K562 (cell line): ENCODE results near the gene UNC13A. TPM values are rescaled to one million over a fixed set of nuclear protein-coding genes. Genes with fewer than 3 reads are reported as not detected.

Experiments
- ATAC-seq: fragments of 200-7000 bp; cut with Tn5 transposase; 3 replicates; pipeline ENCODE4 v1.9.1; 2020; ENCODE audit warnings: moderate library complexity
- BruUV-seq: library from RNA; stranded (reverse); fragments of 400-500 nt; replicated peaks from 2 replicates; lab custom pipeline; 2021; lab: Mats Ljungman, UMichigan
- CTCF ChIA-PET: fragments of 300-600 bp; formaldehyde crosslinking; extraction: SDS; loops from one replicate; lab custom pipeline; 2021; ENCODE audit warnings: low intra/inter-chr PET ratio; lab: Yijun Ruan, JAX
- POLR2A ChIA-PET: fragments of 300-600, 350-650 bp; sonication (Branson Sonifier 250); formaldehyde crosslinking; extraction: SDS; loops from one replicate; lab custom pipeline; 2021; ENCODE audit warnings: antibody characterized with exemption, inconsistent platforms; lab: Yijun Ruan, JAX
- DNase-seq, 4 experiments: peaks; one replicate each; pipeline versions ENCODE4 v3.0.0 to v3.0.0-alpha.2; 2011 to 2018; ENCODE audit warnings: low spot score in 3 of 4, mixed read lengths in 3 of 4; ENCODE audit errors: extremely low read depth in 1 of 4
- FAIRE-seq: peaks from 2 replicates; lab custom pipeline; 2011; peaks lifted over from hg19 to GRCh38; lab: Jason Lieb, UNC
- H2AFZ ChIP-seq: 2 replicates; pipeline ENCODE4 v1.6.0; 2011; ENCODE audit warnings: low read depth, low read length, control low read depth, inconsistent platforms
- H3K27ac ChIP-seq: fragments of 200-600 bp; 3 replicates; pipeline ENCODE4 v1.8.0; 2011; ENCODE audit warnings: low read depth, mild to moderate bottlenecking, control low read depth, inconsistent platforms, low read length, moderate library complexity, mixed read lengths; ENCODE audit errors: extremely low read depth
- H3K27me3 ChIP-seq, 2 experiments: fragments of 300-600 bp in 1 of 2; 2 replicates in 1 of 2; 3 replicates in 1 of 2; pipeline versions ENCODE4 v1.6.0 to v1.8.0; 2011; ENCODE audit warnings: inconsistent platforms in 2 of 2, low read length in 2 of 2, mild to moderate bottlenecking in 1 of 2, mixed read lengths in 1 of 2, moderate library complexity in 1 of 2; ENCODE audit not compliant: control insufficient read depth in 2 of 2, insufficient read depth in 2 of 2
- H3K36me3 ChIP-seq: fragments of 300-600 bp; 3 replicates; pipeline ENCODE4 v1.8.0; 2011; ENCODE audit warnings: mild to moderate bottlenecking, low read length, inconsistent platforms; ENCODE audit not compliant: control insufficient read depth, insufficient read depth
- H3K4me1 ChIP-seq, 2 experiments: fragments of 200-600 bp in 1 of 2; replicated peaks in 1 of 2; 2 replicates in 1 of 2; 3 replicates in 1 of 2; pipeline versions ENCODE4 v1.5.1 to v1.8.0; 2011; ENCODE audit warnings: inconsistent platforms in 2 of 2, low read length in 2 of 2, mild to moderate bottlenecking in 1 of 2, mixed read lengths in 1 of 2, moderate library complexity in 1 of 2; ENCODE audit not compliant: control insufficient read depth in 2 of 2, insufficient read depth in 2 of 2
- H3K4me2 ChIP-seq: 2 replicates; pipeline ENCODE4 v1.6.1; 2011; ENCODE audit warnings: low read length, control low read depth, inconsistent platforms, mixed read lengths; ENCODE audit not compliant: insufficient read depth
- H3K4me3 ChIP-seq: fragments of 200-600 bp; sonication (generic), shearing (Covaris generic); 2 replicates; pipeline ENCODE4 v1.5.1; 2016; ENCODE audit warnings: control low read depth, inconsistent platforms
- H3K79me2 ChIP-seq: fragments of 200-600 bp; 3 replicates; pipeline ENCODE4 v1.8.0; 2011; ENCODE audit warnings: low read length, inconsistent platforms; ENCODE audit not compliant: control insufficient read depth, insufficient read depth
- H3K9ac ChIP-seq, 2 experiments: 2 replicates each; pipeline versions ENCODE4 v1.6.0 to v1.6.1; 2011; ENCODE audit warnings: low read depth in 2 of 2, low read length in 2 of 2, control low read depth in 1 of 2, inconsistent platforms in 1 of 2, mild to moderate bottlenecking in 1 of 2, mixed read lengths in 1 of 2; ENCODE audit not compliant: insufficient read depth in 1 of 2
- H3K9me1 ChIP-seq: one replicate; pipeline ENCODE4 v1.6.0; 2011; ENCODE audit warnings: inconsistent platforms, mild to moderate bottlenecking, low read length, moderate library complexity; ENCODE audit not compliant: control insufficient read depth, insufficient read depth
- H3K9me3 ChIP-seq: replicated peaks from 2 replicates; pipeline ENCODE4 v1.5.1; 2011; ENCODE audit warnings: low read depth, low read length, inconsistent platforms; ENCODE audit not compliant: control insufficient read depth, insufficient read depth
- H4K20me1 ChIP-seq: replicated peaks from 2 replicates; pipeline ENCODE4 v1.6.1; 2011; ENCODE audit warnings: low read length, inconsistent platforms, mixed read lengths; ENCODE audit not compliant: control insufficient read depth, insufficient read depth
- ADNP ChIP-seq: fragments of 200-800 bp; sonication (Bioruptor generic); IDR thresholded peaks from 2 replicates; pipeline ENCODE4 v1.6.1; 2016; ENCODE audit warnings: missing genetic modification characterization, missing compliant biosample characterization
- CBX3 ChIP-seq, 2 experiments: IDR thresholded peaks; 1 replicate in 1 of 2; 2 replicates in 1 of 2; pipeline ENCODE4 v1.6.1; 2012; ENCODE audit warnings: inconsistent platforms in 2 of 2, low read length in 2 of 2, borderline replicate concordance in 1 of 2, control low read depth in 1 of 2
- CBX8 ChIP-seq: fragments of 200-600 bp; sonication (generic); IDR thresholded peaks from 2 replicates; pipeline ENCODE4 v1.6.1; 2012; ENCODE audit warnings: borderline replicate concordance, mixed run types, low read depth, mild to moderate bottlenecking, moderate library complexity, mixed read lengths, low read length, control low read depth, inconsistent platforms; ENCODE audit not compliant: poor library complexity, severe bottlenecking; ENCODE audit errors: extremely low read depth
- ELK3 ChIP-seq: fragments of 450-650 bp; formaldehyde crosslinking; IDR thresholded peaks from 2 replicates; pipeline ENCODE4 v1.4.0; 2020; ENCODE audit warnings: mild to moderate bottlenecking
- FOXP4 ChIP-seq: sonication (generic); formaldehyde crosslinking; IDR thresholded peaks from 2 replicates; pipeline ENCODE4 v1.8.0; 2022; ENCODE audit warnings: mild to moderate bottlenecking, missing genetic modification reagents, borderline replicate concordance
- HDAC1 ChIP-seq, 2 experiments: fragments of 450-650 bp; IDR thresholded peaks; 2 replicates each; pipeline ENCODE4 v1.6.1; 2016 to 2017; ENCODE audit warnings: inconsistent platforms in 1 of 2, mild to moderate bottlenecking in 1 of 2, moderate library complexity in 1 of 2
- KDM1A ChIP-seq, 2 experiments: fragments of 450-650 bp; IDR thresholded peaks; 2 replicates each; pipeline ENCODE4 v1.6.1; 2016; ENCODE audit warnings: mild to moderate bottlenecking in 2 of 2
- PHF20 ChIP-seq: fragments of 450-650 bp; IDR thresholded peaks from 2 replicates; pipeline ENCODE4 v1.6.1; 2018; ENCODE audit not compliant: partially characterized antibody
- PRDM10 ChIP-seq: fragments of 450-650 bp; IDR thresholded peaks from 2 replicates; pipeline ENCODE4 v1.6.1; 2018; ENCODE audit not compliant: partially characterized antibody
- RBM25 ChIP-seq: fragments of 200-400 bp; formaldehyde crosslinking; IDR thresholded peaks from 2 replicates; pipeline ENCODE4 v1.6.1; 2018; ENCODE audit warnings: low read length, low read depth, moderate library complexity; ENCODE audit not compliant: severe bottlenecking
- RCOR1 ChIP-seq, 2 experiments: IDR thresholded peaks; 2 replicates each; pipeline ENCODE4 v1.6.1; 2012; ENCODE audit warnings: low read depth in 2 of 2, low read length in 2 of 2, borderline replicate concordance in 1 of 2, improper control_type of control experiment in 1 of 2
- SMARCA5 ChIP-seq: fragments of 450-650 bp; IDR thresholded peaks from 2 replicates; pipeline ENCODE4 v1.6.1; 2016
- USF1 ChIP-seq: sonication (generic); formaldehyde crosslinking; IDR thresholded peaks from 2 replicates; pipeline ENCODE4 v1.9.0; 2022; ENCODE audit warnings: mild to moderate bottlenecking, missing genetic modification reagents
- ZNF121 ChIP-seq: sonication (generic); formaldehyde crosslinking; conservative IDR thresholded peaks from 2 replicates; pipeline ENCODE4 v1.8.0; 2022; ENCODE audit warnings: missing genetic modification reagents
- WGBS: fragments of 100-300 bp; shearing (Covaris generic); methylation state at CpG from one replicate; pipeline ENCODE4 v1.1.6; 2016; ENCODE audit warnings: low coverage, mixed read lengths; ENCODE audit not compliant: insufficient coverage; ENCODE audit errors: missing lambda C conversion rate; 5-methylcytosine and 5-hydroxymethylcytosine counted together
- in situ Hi-C: fragments of 300-500 bp; cut with MboI; formaldehyde crosslinking; loops from 4 replicates; pipeline ENCODE4 v1.15.0; 2018; ENCODE audit warnings: inconsistent platforms, mixed read lengths
- intact Hi-C: fragments of 100-400 bp; cut with micrococcal nuclease; formaldehyde crosslinking; loops from 2 replicates; pipeline ENCODE4 v1.14.2; 2022
- polyA plus RNA-seq, 8 experiments: library from polyadenylated mRNA; depleted of rRNA in 4 of 8; stranded (reverse) in 5 of 8; unstranded in 3 of 8; fragments of >200 nt; fragmentation: Nextera tagmentation in 2 of 8; fragmentation: Illumina TruSeq in 1 of 8; extraction: Ambion mirVana in 2 of 8; extraction: Trizol in 1 of 8; gene quantifications; 2 replicates each; pipeline versions ENCODE4 v1.2.1 to v1.2.3, GENCODE V29; 2011 to 2014; ENCODE audit warnings: inconsistent platforms in 1 of 8, missing spikeins in 1 of 8
- total RNA-seq, 7 experiments: library from RNA; depleted of rRNA in 6 of 7; stranded (reverse); fragments of >200 nt in 6 of 7; fragmentation: Illumina TruSeq in 2 of 7; extraction: Trizol in 2 of 7; gene quantifications; 2 replicates each; pipeline versions ENCODE4 v1.2.1 to v1.2.3, GENCODE V29; 2011 to 2021; ENCODE audit warnings: low replicate concordance in 1 of 7

Gene UNC13A
- total and polyA plus RNA-seq, 9 of the 15 experiments (the other 6 are each of a cell fraction or from before 2014, with no cell fraction given): 0.03 to 1.0 (median 0.25) TPM

GRCh38 chr19:17605117-17605516, 83.0 kb downstream of the UNC13A start:
- peak overlapping the region in 1 of 2 experiments; percentile 77; a peak in 2 of 4 replicates for H3K9ac ChIP-seq
- H3K4me3 ChIP-seq: peak overlapping the region; percentile 43
- H3K27me3 ChIP-seq: no peaks in the 10 kb centered on the region
- H3K9me1 ChIP-seq: peaks cover 5% of the 10 kb centered on the region
- peaks cover 6 to 56% of the 10 kb centered on the region in 2 experiments; a peak in 4 of 5 replicates for H3K4me1 ChIP-seq
- FAIRE-seq (no peak), DNase-seq (no peak), ATAC-seq (no peak)
- H3K79me2 ChIP-seq: no peaks in the 10 kb centered on the region
- H2AFZ ChIP-seq: peak overlapping the region; percentile 89; the same call in 1 of the 2 replicates
- H4K20me1 ChIP-seq: no peaks in the 10 kb centered on the region
- POLR2A ChIA-PET: interaction anchor here (0.6 to 1.8 kb wide), 6 partner anchors 17 to 255 kb away, joined by 3 to 8 read pairs (median 3); partner anchors contain the start of gene RPL18A
- H3K4me2 ChIP-seq: peak overlapping the region; percentile 88
- H3K9me3 ChIP-seq: no peaks in the 10 kb centered on the region
- intact Hi-C loops: no loop called here
- WGBS: 78% methylated on average over 6 of the region's 8 CpGs
- BruUV-seq: no TSS peak
- H3K27ac ChIP-seq: no peak overlapping the region
- CTCF ChIA-PET: no interaction called here
- H3K36me3 ChIP-seq: no peaks in the 10 kb centered on the region
- in situ Hi-C loops: no loop called here
- TF ChIP-seq KDM1A (IDR thresholded peaks at IDR 0.05) (peak; percentile 93 to 96), RBM25 (peak; percentile 95), ELK3 (CRISPR knock-in tag) (no peak), FOXP4 (CRISPR knock-in tag) (peak; percentile 71; the same call in 1 of the 2 replicates), CBX3 (IDR thresholded peaks at IDR 0.05; ENCODE audit: borderline replicate concordance in 1 of 2, low read length in 2 of 2) (peak; percentile 41 to 68), HDAC1 (IDR thresholded peaks at IDR 0.05) (peak in 1 of 2 experiments; percentile 48; a peak in 1 of 4 replicates), SMARCA5 (peak; percentile 97), ZNF121 (peak; percentile 59), PRDM10 (no peak), RCOR1 (IDR thresholded peaks at IDR 0.05; ENCODE audit: borderline replicate concordance in 1 of 2, low read depth in 2 of 2, low read length in 2 of 2) (peak; percentile 38 to 89; a peak in 3 of 4 replicates), USF1 (CRISPR knock-in tag) (0 out of 2 replicates have a peak, but pooled peaks have one; percentile 6), ADNP (peak; percentile 97), PHF20 (peak; percentile 65), CBX8 (no peak)
